Ascending aorta (tissue), 2 donors: ENCODE data around the gene PDGFB. TPM values are rescaled to one million over a fixed set of nuclear protein-coding genes. Genes with fewer than 3 reads are reported as not detected.

Experiments
- DNase-seq, 2 donors: peaks; one replicate each; pipeline ENCODE4 v3.0.0-alpha.2; 2019; ENCODE audit warnings: low spot score in 2 of 2
- H3K27ac ChIP-seq, 2 donors: fragments of 200-600 bp; sonication (generic); one replicate each; pipeline ENCODE4 v1.5.1; 2016 to 2017; ENCODE audit warnings: mild to moderate bottlenecking in 1 of 2
- H3K27me3 ChIP-seq: fragments of 200-600 bp; sonication (generic); one replicate; pipeline ENCODE4 v1.5.1; 2017
- H3K36me3 ChIP-seq, 2 donors: fragments of 200-600 bp; sonication (generic); one replicate each; pipeline ENCODE4 v1.5.1; 2016
- H3K4me1 ChIP-seq, 2 donors: fragments of 200-600 bp; sonication (generic); one replicate each; pipeline ENCODE4 v1.5.1; 2016 to 2017; ENCODE audit warnings: mild to moderate bottlenecking in 1 of 2
- H3K4me3 ChIP-seq, 2 donors: fragments of 200-600 bp; sonication (generic); one replicate each; pipeline ENCODE4 v1.5.1; 2016 to 2017; ENCODE audit warnings: mild to moderate bottlenecking in 1 of 2
- H3K9me3 ChIP-seq, 2 donors: fragments of 200-600 bp; sonication (generic); one replicate each; pipeline ENCODE4 v1.5.1; 2016
- intact Hi-C: fragments of 100-400 bp; cut with DNase I; formaldehyde crosslinking; loops from one replicate; pipeline ENCODE4 v1.15.1; 2023
- total RNA-seq: library from RNA; depleted of rRNA; stranded (reverse); fragments of >200 nt; gene quantifications from one replicate; pipeline ENCODE4 v1.1.0, GENCODE V29; 2016
- TF ChIP-seq, protein P1 (sequence below), 3 experiments: fragments of 200-600 bp in 2 of 3; fragments of 450-650 bp in 1 of 3; sonication (generic) in 2 of 3; IDR thresholded peaks; one replicate each; pipeline ENCODE4 v1.5.1; 2016 to 2019; ENCODE audit warnings: antibody characterized with exemption in 3 of 3, mild to moderate bottlenecking in 1 of 3, moderate library complexity in 1 of 3

Gene PDGFB
- total RNA-seq, 1 donor from 2014 or later: 8.9 TPM

DNA sequence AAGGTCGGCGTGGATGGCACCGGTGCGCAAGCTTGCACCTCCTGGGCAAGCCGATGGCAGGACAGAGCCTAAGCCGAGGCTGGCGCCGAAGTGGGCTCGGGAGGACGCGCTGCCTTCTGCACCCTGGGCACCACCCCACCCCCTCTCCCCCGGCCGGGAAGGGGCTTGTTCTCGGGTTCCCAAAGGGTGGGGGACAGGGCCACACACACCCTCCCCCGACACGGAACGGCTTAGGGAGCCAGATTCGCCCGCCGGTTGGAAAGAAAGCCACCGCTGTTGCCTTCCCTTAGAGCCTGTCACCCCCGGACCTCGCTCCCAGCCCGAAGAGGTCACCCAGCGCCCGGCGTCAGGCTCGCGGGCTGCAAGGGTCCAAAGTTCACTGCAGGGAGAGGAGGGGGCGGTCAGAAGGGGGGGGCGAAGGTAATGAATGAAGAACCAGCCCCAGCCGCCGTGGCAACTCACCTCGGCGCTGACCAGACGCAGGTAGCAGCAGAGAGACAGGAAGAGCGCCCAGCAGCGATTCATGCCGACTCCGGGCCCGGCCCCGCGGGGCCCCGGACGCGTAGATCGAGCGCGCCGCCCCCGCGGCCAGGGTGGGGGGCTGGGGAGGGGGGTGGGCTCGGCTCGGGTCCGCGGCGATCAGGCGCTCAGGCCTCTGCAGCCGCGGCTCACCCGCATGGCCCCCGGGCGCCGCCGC is 1.2 kb downstream of the PDGFB start:
- Histone ChIP-seq H3K4me1 (peaks cover 21 to 24% of the 10 kb centered on the region in 2 donors), H3K9me3 (no peaks in the 10 kb centered on the region), H3K27ac (peak overlapping the region in 1 of 2 donors; percentile 27), H3K36me3 (no peaks in the 10 kb centered on the region), H3K27me3 (peaks cover 4% of the 10 kb centered on the region), H3K4me3 (peak overlapping the region; percentile 48 to 66)
- no peak for DNase-seq
- TF ChIP-seq, protein P1, sequence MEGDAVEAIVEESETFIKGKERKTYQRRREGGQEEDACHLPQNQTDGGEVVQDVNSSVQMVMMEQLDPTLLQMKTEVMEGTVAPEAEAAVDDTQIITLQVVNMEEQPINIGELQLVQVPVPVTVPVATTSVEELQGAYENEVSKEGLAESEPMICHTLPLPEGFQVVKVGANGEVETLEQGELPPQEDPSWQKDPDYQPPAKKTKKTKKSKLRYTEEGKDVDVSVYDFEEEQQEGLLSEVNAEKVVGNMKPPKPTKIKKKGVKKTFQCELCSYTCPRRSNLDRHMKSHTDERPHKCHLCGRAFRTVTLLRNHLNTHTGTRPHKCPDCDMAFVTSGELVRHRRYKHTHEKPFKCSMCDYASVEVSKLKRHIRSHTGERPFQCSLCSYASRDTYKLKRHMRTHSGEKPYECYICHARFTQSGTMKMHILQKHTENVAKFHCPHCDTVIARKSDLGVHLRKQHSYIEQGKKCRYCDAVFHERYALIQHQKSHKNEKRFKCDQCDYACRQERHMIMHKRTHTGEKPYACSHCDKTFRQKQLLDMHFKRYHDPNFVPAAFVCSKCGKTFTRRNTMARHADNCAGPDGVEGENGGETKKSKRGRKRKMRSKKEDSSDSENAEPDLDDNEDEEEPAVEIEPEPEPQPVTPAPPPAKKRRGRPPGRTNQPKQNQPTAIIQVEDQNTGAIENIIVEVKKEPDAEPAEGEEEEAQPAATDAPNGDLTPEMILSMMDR (IDR thresholded peaks at IDR 0.05): no peak
- intact Hi-C loops: no loop called here

DNA sequence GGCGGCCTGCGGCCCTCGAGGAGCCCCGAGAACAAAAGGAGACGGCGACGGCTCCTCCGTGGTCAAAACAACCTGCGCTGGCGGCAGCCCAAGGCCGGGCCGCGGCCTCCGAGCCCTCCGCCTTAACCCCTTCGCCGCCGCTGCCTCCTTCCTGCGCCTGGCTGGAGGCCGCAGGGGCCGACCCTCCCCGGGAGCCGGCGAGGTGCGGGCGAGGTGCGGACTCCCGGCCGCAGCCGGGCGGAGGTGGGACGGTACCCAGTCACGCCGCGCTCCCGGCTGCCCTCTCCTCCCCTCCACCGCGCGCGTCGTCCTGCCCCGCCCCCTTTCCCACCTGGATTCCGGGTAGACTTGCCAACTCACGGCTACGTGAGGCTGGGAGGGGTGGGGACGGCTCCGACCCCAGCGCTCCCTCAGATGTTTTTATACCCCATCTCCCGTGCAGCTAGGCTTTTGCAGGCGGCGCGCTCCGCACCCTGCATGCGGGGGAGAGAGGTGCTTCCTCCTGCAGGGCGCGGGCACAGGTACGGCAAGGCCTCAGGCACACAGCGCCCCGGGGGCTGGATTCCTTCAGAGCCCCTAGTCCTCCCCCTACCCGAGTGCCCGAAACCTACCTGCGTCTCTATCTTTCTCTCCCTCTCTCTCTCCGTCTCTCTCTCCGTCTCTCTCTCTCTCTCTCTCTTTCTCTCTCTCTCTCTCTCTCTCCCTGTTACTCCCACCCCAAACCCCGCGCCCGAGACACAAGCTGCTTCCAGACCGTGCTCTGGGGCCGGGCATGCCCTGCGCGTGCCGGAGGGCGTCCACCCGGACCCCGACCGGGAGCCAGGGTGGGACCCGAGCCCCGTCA is 2.0 kb downstream of the PDGFB start:
- peak overlapping the region; percentile 48 to 66 for H3K4me3 ChIP-seq
- TF ChIP-seq, protein P1 (IDR thresholded peaks at IDR 0.05): no peak
- H3K36me3 ChIP-seq: no peaks in the 10 kb centered on the region
- H3K4me1 ChIP-seq: peaks cover 21 to 24% of the 10 kb centered on the region in 2 donors
- DNase-seq: no peak
- peak overlapping the region in 1 of 2 donors; percentile 27 for H3K27ac ChIP-seq
- peaks cover 4% of the 10 kb centered on the region for H3K27me3 ChIP-seq
- intact Hi-C loops: no loop called here
- H3K9me3 ChIP-seq: no peaks in the 10 kb centered on the region

DNA sequence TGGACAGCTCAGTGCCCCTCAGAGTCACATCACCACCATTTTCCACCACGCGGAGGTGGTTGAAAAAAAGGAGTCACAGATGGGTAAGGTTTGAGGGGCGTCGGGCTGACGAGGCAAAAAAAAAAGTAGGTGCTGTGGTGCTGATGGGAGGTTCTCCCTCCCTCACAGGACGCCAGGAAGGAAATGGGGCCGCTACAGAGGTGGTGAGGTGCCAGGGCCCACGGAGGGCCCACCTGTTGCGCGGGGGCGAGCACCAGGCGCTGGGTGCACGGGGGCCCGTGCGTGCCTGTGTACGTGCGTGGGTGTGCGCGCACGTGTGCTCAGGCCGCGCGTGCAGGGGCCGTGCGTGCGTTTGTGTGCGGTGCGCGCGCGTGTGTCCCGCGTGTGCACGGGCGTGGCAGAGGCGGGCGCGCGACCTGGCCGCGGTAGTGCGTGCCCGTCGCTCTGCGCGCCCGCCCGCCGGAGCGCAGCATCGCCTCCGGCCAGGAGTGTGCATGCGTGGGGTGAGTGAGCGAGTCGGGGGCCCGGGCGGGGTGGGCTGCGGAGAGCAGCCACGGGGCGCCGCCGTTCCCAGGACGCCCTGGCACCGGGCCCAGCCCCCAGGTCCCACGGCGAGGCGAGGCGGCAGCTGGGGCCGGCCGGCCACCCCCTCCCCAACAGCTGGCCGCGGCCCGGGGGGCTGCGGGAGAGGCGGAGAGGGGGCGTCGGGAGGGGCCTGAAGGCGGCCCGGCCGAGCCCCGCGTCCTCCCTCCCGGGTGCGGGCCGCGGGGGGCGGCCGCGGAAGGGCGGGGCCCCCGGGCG is 2.8 kb downstream of the PDGFB start:
- TF ChIP-seq, protein P1 (IDR thresholded peaks at IDR 0.05): no peak
- no peak for DNase-seq
- Histone ChIP-seq H3K4me3 (peak overlapping the region; percentile 48 to 66), H3K36me3 (no peaks in the 10 kb centered on the region), H3K27me3 (peaks cover 4% of the 10 kb centered on the region), H3K4me1 (peaks cover 21 to 24% of the 10 kb centered on the region in 2 donors), H3K9me3 (no peaks in the 10 kb centered on the region), H3K27ac (no peak overlapping the region)
- intact Hi-C loops: no loop called here

DNA sequence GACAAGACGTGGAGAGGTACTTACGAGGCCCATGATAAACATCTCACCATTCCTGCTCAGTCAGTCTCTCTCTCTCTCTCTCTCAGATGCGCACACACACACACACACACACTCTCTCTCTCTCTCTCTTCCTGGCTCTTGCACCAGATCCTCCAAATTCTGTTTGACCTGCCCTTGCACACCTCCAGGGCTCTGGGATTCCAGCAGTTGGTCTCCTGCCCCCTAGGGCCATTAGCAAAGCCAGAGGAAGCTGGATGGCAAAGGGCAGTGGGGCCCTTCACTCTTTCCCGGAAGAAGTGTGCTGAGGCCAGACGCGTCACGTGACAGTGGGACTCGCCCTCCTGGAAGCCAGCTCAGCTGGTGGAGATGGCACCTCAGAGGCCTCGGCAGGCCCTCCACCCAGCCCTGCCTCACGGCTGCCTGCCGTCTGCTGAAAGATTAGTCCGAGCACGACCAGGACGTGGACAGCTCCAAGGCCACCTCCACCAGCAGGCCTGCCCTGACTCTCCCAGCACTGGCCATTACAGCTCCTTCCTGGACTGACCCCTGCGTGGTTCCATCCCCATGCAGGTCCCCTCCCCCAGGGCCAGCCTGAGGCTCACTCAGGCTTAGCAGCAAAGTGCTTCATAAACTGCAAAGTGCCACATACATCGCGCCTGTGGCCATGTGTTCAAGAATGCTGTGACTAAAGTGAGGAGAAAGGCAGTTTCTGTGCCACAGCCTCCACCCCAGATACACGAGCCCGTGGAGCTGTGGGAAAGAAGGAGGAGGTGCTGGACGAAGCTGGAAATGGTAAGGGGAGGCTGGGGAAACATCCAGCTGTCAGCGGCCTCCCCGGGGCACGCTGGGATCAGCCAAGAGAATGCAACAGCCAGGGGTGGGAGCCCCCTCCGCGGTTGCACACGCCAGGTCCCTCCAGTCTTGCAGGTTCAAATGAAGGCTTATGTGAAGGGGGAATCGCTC is 3.7 kb downstream of the PDGFB start:
- Histone ChIP-seq H3K4me3 (peak overlapping the region in 1 of 2 donors; percentile 66), H3K36me3 (no peaks in the 10 kb centered on the region), H3K9me3 (no peaks in the 10 kb centered on the region), H3K27me3 (peaks cover 4% of the 10 kb centered on the region), H3K4me1 (peaks cover 25 to 28% of the 10 kb centered on the region in 2 donors), H3K27ac (no peak overlapping the region)
- intact Hi-C loops: no loop called here
- TF ChIP-seq, protein P1 (IDR thresholded peaks at IDR 0.05): no peak
- DNase-seq: peak in 1 of 2 donors; percentile 75
